DOHH2 (cell line): Measurements from ENCODE around the gene HMGN2.

Experiments
- H3F3A ChIP-seq: fragments of 200-600 bp; sonication (generic), shearing (Covaris generic); 2 replicates; pipeline ENCODE4 v1.6.0; 2016; ENCODE audit warnings: antibody characterized with exemption, mild to moderate bottlenecking; ENCODE audit not compliant: control insufficient read depth, insufficient read depth
- H3K27ac ChIP-seq: fragments of 200-600 bp; sonication (generic); 2 replicates; pipeline ENCODE4 v1.5.1; 2014; ENCODE audit warnings: low read depth, mild to moderate bottlenecking, low read length, moderate library complexity
- H3K27me3 ChIP-seq: fragments of 200-600 bp; sonication (generic); 2 replicates; pipeline ENCODE4 v1.6.1; 2014; ENCODE audit warnings: mild to moderate bottlenecking, low read length, mixed read lengths; ENCODE audit not compliant: control insufficient read depth
- H3K36me3 ChIP-seq: fragments of 200-600 bp; sonication (generic); 2 replicates; pipeline ENCODE4 v1.6.1; 2014; ENCODE audit warnings: mild to moderate bottlenecking, low read length, moderate library complexity, mixed read lengths; ENCODE audit not compliant: control insufficient read depth
- H3K4me1 ChIP-seq: fragments of 200-600 bp; sonication (generic); 2 replicates; pipeline ENCODE4 v1.6.1; 2014; ENCODE audit warnings: mild to moderate bottlenecking, low read length, mixed read lengths; ENCODE audit not compliant: control insufficient read depth
- H3K4me2 ChIP-seq: fragments of 200-600 bp; sonication (generic); 2 replicates; pipeline ENCODE4 v1.6.0; 2014; ENCODE audit warnings: mild to moderate bottlenecking, low read length, moderate library complexity
- H3K4me3 ChIP-seq: fragments of 200-600 bp; sonication (generic); 2 replicates; pipeline ENCODE4 v1.5.1; 2014; ENCODE audit warnings: mild to moderate bottlenecking, low read length, mixed read lengths
- H3K79me2 ChIP-seq: fragments of 200-600 bp; sonication (generic); 2 replicates; pipeline ENCODE4 v1.6.1; 2014; ENCODE audit warnings: mild to moderate bottlenecking, low read length, mixed read lengths; ENCODE audit not compliant: control insufficient read depth
- H3K9me2 ChIP-seq: fragments of 200-600 bp; sonication (generic); replicated peaks from 2 replicates; pipeline ENCODE4 v1.6.1; 2014; ENCODE audit warnings: mild to moderate bottlenecking, low read length, mixed read lengths; ENCODE audit not compliant: control insufficient read depth
- H3K9me3 ChIP-seq: fragments of 200-600 bp; sonication (generic); 2 replicates; pipeline ENCODE4 v1.6.1; 2014; ENCODE audit warnings: antibody characterized with exemption, low read length, mixed read lengths; ENCODE audit not compliant: control insufficient read depth, insufficient read depth
- H4K20me1 ChIP-seq: fragments of 200-600 bp; sonication (generic); 2 replicates; pipeline ENCODE4 v1.6.0; 2014; ENCODE audit warnings: low read depth, mild to moderate bottlenecking, antibody characterized with exemption, low read length, moderate library complexity; ENCODE audit not compliant: control insufficient read depth, insufficient read depth
- EZH2phosphoT487 ChIP-seq: fragments of 200-600 bp; sonication (generic); IDR thresholded peaks from 2 replicates; pipeline ENCODE4 v1.6.1; 2017; ENCODE audit warnings: borderline replicate concordance, mild to moderate bottlenecking, antibody characterized with exemption, low read length, moderate library complexity, mixed read lengths
- TF ChIP-seq, protein P1 (sequence below): fragments of 200-600 bp; sonication (generic); IDR thresholded peaks from one replicate; pipeline ENCODE4 v1.5.1; 2014; ENCODE audit warnings: antibody characterized with exemption, mild to moderate bottlenecking, low read depth, low read length; ENCODE audit not compliant: poor library complexity, severe bottlenecking

The HMGN2 gene

DNA sequence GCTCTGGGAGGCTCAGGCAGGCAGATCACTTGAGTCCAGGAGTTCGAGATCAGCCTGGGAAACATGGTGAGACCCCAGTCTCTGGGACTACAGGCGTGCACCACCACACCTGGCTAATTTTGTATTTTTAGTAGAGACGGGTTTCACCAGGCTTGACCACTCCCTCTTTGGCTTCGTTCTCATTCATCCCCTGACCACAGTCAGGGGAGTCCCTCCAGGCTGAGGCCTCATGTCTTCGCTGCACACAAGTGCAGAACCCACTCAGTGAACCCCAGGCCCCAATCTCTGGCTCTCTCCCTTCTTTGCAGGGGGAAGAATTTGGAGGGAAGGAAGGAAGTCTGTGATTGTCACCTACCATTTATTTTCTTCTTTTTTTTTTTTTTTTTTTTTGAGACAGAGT, 48.1 kb downstream of the HMGN2 start:
- Histone ChIP-seq H3K4me2 (no peak overlapping the region), H3K9me2 (no peaks in the 10 kb centered on the region), H4K20me1 (no peaks in the 10 kb centered on the region), H3K27ac (no peak overlapping the region), H3K36me3 (no peaks in the 10 kb centered on the region), H3K4me3 (no peak overlapping the region), H3K9me3 (no peaks in the 10 kb centered on the region), H3F3A (no peaks in the 10 kb centered on the region), H3K27me3 (peaks cover 20% of the 10 kb centered on the region; the same call in 1 of the 2 replicates), H3K4me1 (no peaks in the 10 kb centered on the region), H3K79me2 (no peaks in the 10 kb centered on the region)
- TF ChIP-seq, protein P1, sequence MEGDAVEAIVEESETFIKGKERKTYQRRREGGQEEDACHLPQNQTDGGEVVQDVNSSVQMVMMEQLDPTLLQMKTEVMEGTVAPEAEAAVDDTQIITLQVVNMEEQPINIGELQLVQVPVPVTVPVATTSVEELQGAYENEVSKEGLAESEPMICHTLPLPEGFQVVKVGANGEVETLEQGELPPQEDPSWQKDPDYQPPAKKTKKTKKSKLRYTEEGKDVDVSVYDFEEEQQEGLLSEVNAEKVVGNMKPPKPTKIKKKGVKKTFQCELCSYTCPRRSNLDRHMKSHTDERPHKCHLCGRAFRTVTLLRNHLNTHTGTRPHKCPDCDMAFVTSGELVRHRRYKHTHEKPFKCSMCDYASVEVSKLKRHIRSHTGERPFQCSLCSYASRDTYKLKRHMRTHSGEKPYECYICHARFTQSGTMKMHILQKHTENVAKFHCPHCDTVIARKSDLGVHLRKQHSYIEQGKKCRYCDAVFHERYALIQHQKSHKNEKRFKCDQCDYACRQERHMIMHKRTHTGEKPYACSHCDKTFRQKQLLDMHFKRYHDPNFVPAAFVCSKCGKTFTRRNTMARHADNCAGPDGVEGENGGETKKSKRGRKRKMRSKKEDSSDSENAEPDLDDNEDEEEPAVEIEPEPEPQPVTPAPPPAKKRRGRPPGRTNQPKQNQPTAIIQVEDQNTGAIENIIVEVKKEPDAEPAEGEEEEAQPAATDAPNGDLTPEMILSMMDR, result no peak
- TF ChIP-seq EZH2phosphoT487, result no peak

DNA sequence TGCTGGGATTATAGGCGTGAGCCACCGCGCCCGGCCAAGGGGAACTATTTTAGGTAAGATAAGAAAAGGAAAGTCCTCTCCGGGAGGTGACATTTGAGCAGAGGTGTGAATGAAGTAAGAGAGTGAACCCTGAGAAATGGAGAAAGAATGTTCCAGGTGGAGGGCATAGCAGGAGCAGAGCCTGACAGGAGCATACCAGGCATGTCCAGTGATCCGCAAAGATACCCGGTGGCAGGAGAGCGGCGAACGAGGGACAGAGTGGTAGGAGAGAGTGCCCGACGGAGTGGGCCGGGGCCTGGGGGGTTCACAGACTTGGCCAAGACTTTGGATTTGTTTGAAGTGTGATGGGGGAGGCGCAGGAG, 49.4 kb downstream of the HMGN2 start:
- H3K4me1 ChIP-seq, result no peaks in the 10 kb centered on the region
- TF ChIP-seq, protein P1, result no peak
- no peak for TF ChIP-seq EZH2phosphoT487
- no peaks in the 10 kb centered on the region for H3K9me2 ChIP-seq
- no peak overlapping the region for H3K4me2 ChIP-seq
- no peak overlapping the region for H3K4me3 ChIP-seq
- no peak overlapping the region for H3K27ac ChIP-seq
- H3K36me3 ChIP-seq, result no peaks in the 10 kb centered on the region
- H3F3A ChIP-seq, result no peaks in the 10 kb centered on the region
- H3K9me3 ChIP-seq, result no peaks in the 10 kb centered on the region
- no peaks in the 10 kb centered on the region for H3K79me2 ChIP-seq
- H4K20me1 ChIP-seq, result no peaks in the 10 kb centered on the region
- H3K27me3 ChIP-seq, result peaks cover 20% of the 10 kb centered on the region; the same call in 1 of the 2 replicates

DNA sequence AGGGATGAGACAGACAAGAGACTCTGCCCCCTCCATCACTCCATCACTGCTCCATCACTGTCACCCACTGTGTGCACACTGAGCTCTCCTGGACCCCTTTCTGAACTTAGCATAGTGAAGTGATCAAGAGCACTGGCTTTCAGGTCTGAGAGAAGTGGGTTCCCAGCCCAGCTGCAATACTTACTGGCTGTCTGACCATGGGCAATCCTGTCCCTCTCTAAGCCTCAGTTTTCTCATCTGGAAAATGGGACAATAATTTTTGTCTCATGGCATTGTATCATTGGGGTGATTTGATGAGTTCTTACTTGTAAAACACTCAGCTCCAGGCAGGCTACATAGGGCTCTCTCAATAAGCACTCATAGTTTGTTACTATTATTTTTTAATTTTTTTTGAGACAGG, 49.8 kb downstream of the HMGN2 start:
- Histone ChIP-seq H3K79me2 (no peaks in the 10 kb centered on the region), H3K27ac (no peak overlapping the region), H3K4me1 (no peaks in the 10 kb centered on the region), H3K36me3 (no peaks in the 10 kb centered on the region), H3K27me3 (peaks cover 20% of the 10 kb centered on the region; the same call in 1 of the 2 replicates), H3K9me3 (no peaks in the 10 kb centered on the region), H3K9me2 (no peaks in the 10 kb centered on the region), H3K4me2 (no peak overlapping the region), H3F3A (no peaks in the 10 kb centered on the region), H3K4me3 (no peak overlapping the region), H4K20me1 (no peaks in the 10 kb centered on the region)
- TF ChIP-seq, protein P1, result no peak
- TF ChIP-seq EZH2phosphoT487, result no peak

DNA sequence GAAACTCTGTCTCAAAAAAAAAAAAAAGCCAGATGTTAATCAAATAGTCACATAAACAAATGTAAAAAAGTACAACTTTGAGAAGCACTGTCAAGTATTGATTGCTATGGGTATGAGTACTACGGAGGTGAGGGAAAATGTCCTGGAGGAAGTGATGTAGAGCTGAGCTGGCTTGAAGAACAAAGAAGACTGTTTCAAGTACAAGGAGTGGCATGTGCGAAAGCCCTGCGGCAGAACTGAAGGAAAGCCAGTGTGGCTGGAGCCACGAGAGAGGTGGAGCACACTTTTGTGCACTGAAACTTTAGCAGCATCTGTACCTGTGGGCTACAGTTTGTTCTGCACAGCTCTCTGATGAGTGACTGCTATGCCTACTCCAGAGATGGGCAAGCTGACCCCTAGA, 51.9 kb downstream of the HMGN2 start:
- Histone ChIP-seq H3K27me3 (peaks cover 20% of the 10 kb centered on the region; the same call in 1 of the 2 replicates), H3F3A (no peaks in the 10 kb centered on the region), H3K4me2 (no peak overlapping the region), H3K4me3 (no peak overlapping the region), H3K9me3 (no peaks in the 10 kb centered on the region), H3K9me2 (no peaks in the 10 kb centered on the region), H3K79me2 (no peaks in the 10 kb centered on the region), H3K36me3 (no peaks in the 10 kb centered on the region), H3K4me1 (peaks cover 6% of the 10 kb centered on the region), H3K27ac (no peak overlapping the region), H4K20me1 (no peaks in the 10 kb centered on the region)
- TF ChIP-seq EZH2phosphoT487, result no peak
- TF ChIP-seq, protein P1, result no peak
